Vagina (tissue), 2 donors: ENCODE results near the gene CACNA1D. TPM values are rescaled to one million over a fixed set of nuclear protein-coding genes. Genes with fewer than 3 reads are reported as not detected.
"Not testable (repeated sequence)": the region's sequence is repeated elsewhere in the genome, so short reads cannot be mapped to it uniquely, and the experiment has no call there.

Experiments used
- DNase-seq, 2 donors: peaks; one replicate each; pipeline ENCODE4 v3.0.0-alpha.2; 2017; ENCODE audit errors: extremely low spot score in 2 of 2
- H3K27ac ChIP-seq: fragments of 200-600 bp; sonication (generic); one replicate; pipeline ENCODE4 v1.5.1; 2019
- H3K27me3 ChIP-seq: fragments of 200-600 bp; sonication (generic); one replicate; pipeline ENCODE4 v1.5.1; 2019
- H3K36me3 ChIP-seq, 2 donors: fragments of 200-600 bp; sonication (generic); one replicate each; pipeline ENCODE4 v1.5.1; 2017 to 2019
- H3K4me1 ChIP-seq: fragments of 200-600 bp; sonication (generic); one replicate; pipeline ENCODE4 v1.5.1; 2019
- H3K4me3 ChIP-seq, 2 donors: fragments of 200-600 bp; sonication (generic); 1 replicate in 1 of 2; 2 replicates in 1 of 2; pipeline ENCODE4 v1.5.1; 2016 to 2019
- H3K9me3 ChIP-seq: fragments of 200-600 bp; sonication (generic); one replicate; pipeline ENCODE4 v1.5.1; 2019
- CTCF ChIP-seq, 3 experiments: fragments of 450-650 bp in 2 of 3; fragments of 200-600 bp in 1 of 3; sonication (generic) in 1 of 3; IDR thresholded peaks; one replicate each; pipeline ENCODE4 v1.5.1; 2017 to 2019; ENCODE audit warnings: antibody characterized with exemption in 3 of 3, mild to moderate bottlenecking in 2 of 3, moderate library complexity in 2 of 3
- POLR2A ChIP-seq, 2 donors: fragments of 450-650 bp; IDR thresholded peaks; one replicate each; pipeline ENCODE4 v1.6.1; 2017; ENCODE audit warnings: antibody characterized with exemption in 2 of 2, mild to moderate bottlenecking in 2 of 2, moderate library complexity in 2 of 2
- POLR2AphosphoS5 ChIP-seq, 2 donors: sonication (generic); formaldehyde crosslinking; IDR thresholded peaks; one replicate each; pipeline ENCODE4 v1.9.0; 2017; ENCODE audit warnings: antibody characterized with exemption in 2 of 2, mild to moderate bottlenecking in 2 of 2, low read depth in 1 of 2; ENCODE audit not compliant: insufficient read depth in 1 of 2
- intact Hi-C: fragments of 100-400 bp; cut with DNase I; formaldehyde crosslinking; loops from one replicate; pipeline ENCODE4 v1.15.1; 2023
- total RNA-seq: library from RNA; depleted of rRNA; stranded (reverse); fragments of >200 nt; gene quantifications from one replicate; pipeline ENCODE4 v1.2.3, GENCODE V29; 2016

The CACNA1D gene
- total RNA-seq, 1 donor from 2014 or later: 0.74 TPM

- H3K27ac ChIP-seq: no peak overlapping the region
- TF ChIP-seq POLR2A (IDR thresholded peaks at IDR 0.05): no peak
- no peak for TF ChIP-seq CTCF (IDR thresholded peaks at IDR 0.05)
- no peak for TF ChIP-seq POLR2AphosphoS5 (IDR thresholded peaks at IDR 0.05; ENCODE audit: insufficient read depth in 1 of 2, low read depth in 1 of 2)
- no peaks in the 10 kb centered on the region for H3K36me3 ChIP-seq
- intact Hi-C loops: no loop called here
- no peaks in the 10 kb centered on the region for H3K27me3 ChIP-seq
- H3K9me3 ChIP-seq: no peaks in the 10 kb centered on the region
- DNase-seq: no peak
- no peaks in the 10 kb centered on the region for H3K4me1 ChIP-seq
- no peak overlapping the region for H3K4me3 ChIP-seq
Observed at GRCh38 chr3:53661480-53661879, 167.1 kb downstream of the CACNA1D start.

- H3K9me3 ChIP-seq, DNase-seq, H3K4me3 ChIP-seq, H3K27ac ChIP-seq, H3K36me3 ChIP-seq, H3K4me1 ChIP-seq, H3K27me3 ChIP-seq, intact Hi-C loops: not testable (repeated sequence)
Observed at GRCh38 chr3:53664812-53665211, 170.4 kb downstream of the CACNA1D start.

GRCh38 chr3:53665608-53666425, 171.4 kb downstream of the CACNA1D start:
- intact Hi-C loops: no loop called here
- no peak overlapping the region for H3K27ac ChIP-seq
- no peaks in the 10 kb centered on the region for H3K4me1 ChIP-seq
- no peaks in the 10 kb centered on the region for H3K9me3 ChIP-seq
- no peaks in the 10 kb centered on the region for H3K27me3 ChIP-seq
- H3K4me3 ChIP-seq: no peak overlapping the region
- no peak for TF ChIP-seq CTCF (IDR thresholded peaks at IDR 0.05)
- TF ChIP-seq POLR2AphosphoS5 (IDR thresholded peaks at IDR 0.05; ENCODE audit: insufficient read depth in 1 of 2, low read depth in 1 of 2): no peak
- TF ChIP-seq POLR2A (IDR thresholded peaks at IDR 0.05): no peak
- DNase-seq: no peak
- H3K36me3 ChIP-seq: no peaks in the 10 kb centered on the region

- Histone ChIP-seq H3K27me3 (no peaks in the 10 kb centered on the region), H3K36me3 (no peaks in the 10 kb centered on the region), H3K9me3 (no peaks in the 10 kb centered on the region), H3K27ac (no peak overlapping the region), H3K4me3 (no peak overlapping the region), H3K4me1 (peaks cover 5% of the 10 kb centered on the region)
- no peak for DNase-seq
- intact Hi-C loops: no loop called here
- TF ChIP-seq POLR2AphosphoS5 (IDR thresholded peaks at IDR 0.05; ENCODE audit: insufficient read depth in 1 of 2, low read depth in 1 of 2): no peak
- TF ChIP-seq CTCF (IDR thresholded peaks at IDR 0.05): no peak
- no peak for TF ChIP-seq POLR2A (IDR thresholded peaks at IDR 0.05)
Observed at GRCh38 chr3:53668872-53669271, 174.5 kb downstream of the CACNA1D start.

GRCh38 chr3:53670721-53671120, 176.3 kb downstream of the CACNA1D start:
- Histone ChIP-seq H3K36me3 (no peaks in the 10 kb centered on the region), H3K27me3 (no peaks in the 10 kb centered on the region), H3K4me1 (peaks cover 5% of the 10 kb centered on the region), H3K4me3 (no peak overlapping the region), H3K9me3 (no peaks in the 10 kb centered on the region), H3K27ac (no peak overlapping the region)
- intact Hi-C loops: no loop called here
- TF ChIP-seq CTCF (IDR thresholded peaks at IDR 0.05) (no peak), POLR2A (IDR thresholded peaks at IDR 0.05) (no peak), POLR2AphosphoS5 (IDR thresholded peaks at IDR 0.05; ENCODE audit: insufficient read depth in 1 of 2, low read depth in 1 of 2) (no peak)
- no peak for DNase-seq
